Activated T-cell treated with anti-CD3 and anti-CD28 coated beads for 24 hours (primary cell): ENCODE data around the gene ARHGAP32.

Experiments
- DNase-seq: peaks from one replicate; pipeline ENCODE4 v3.0.0-alpha.2; 2020; ENCODE audit warnings: low read depth

Gene ARHGAP32

GRCh38 chr11:129192150-129192549, at the start of gene ARHGAP32:
Gene ARHGAP32, minus strand, starts transcription at chr11:129192325. Its CDS starts 127 bp downstream, at chr11:129192198.
- DNase-seq, result no peak

- DNase-seq, result no peak
These were observed 47.1 kb upstream of the ARHGAP32 start for GRCh38 chr11:129239207-129239606.

- no peak for DNase-seq
These were observed 45.9 kb upstream of the ARHGAP32 start for GRCh38 chr11:129237880-129238638.

- DNase-seq, result no peak
These were observed 45.3 kb upstream of the ARHGAP32 start for GRCh38 chr11:129237456-129237855.

GRCh38 chr11:129236850-129237249, 44.7 kb upstream of the ARHGAP32 start:
- no peak for DNase-seq

- DNase-seq, result no peak
These were observed 42.9 kb upstream of the ARHGAP32 start for GRCh38 chr11:129234978-129235377.

- no peak for DNase-seq
These were observed 37.9 kb upstream of the ARHGAP32 start for GRCh38 chr11:129230006-129230405.

GRCh38 chr11:129226207-129226798, 34.2 kb upstream of the ARHGAP32 start:
- no peak for DNase-seq

- DNase-seq, result no peak
These were observed 33.1 kb upstream of the ARHGAP32 start for GRCh38 chr11:129225190-129225589.

GRCh38 chr11:129224538-129224937, 32.4 kb upstream of the ARHGAP32 start:
- DNase-seq, result no peak

- DNase-seq, result no peak
These were observed 31.6 kb upstream of the ARHGAP32 start for GRCh38 chr11:129223701-129224149.

- no peak for DNase-seq
These were observed 31.1 kb upstream of the ARHGAP32 start for GRCh38 chr11:129223260-129223659.

- DNase-seq, result no peak
These were observed 30.0 kb upstream of the ARHGAP32 start for GRCh38 chr11:129222158-129222557.

- no peak for DNase-seq
These were observed 23.6 kb upstream of the ARHGAP32 start for GRCh38 chr11:129215506-129216245.

GRCh38 chr11:129214710-129215295, 22.7 kb upstream of the ARHGAP32 start:
- no peak for DNase-seq

GRCh38 chr11:129213261-129213660, 21.1 kb upstream of the ARHGAP32 start:
- DNase-seq, result no peak

GRCh38 chr11:129211397-129211796, 19.3 kb upstream of the ARHGAP32 start:
- no peak for DNase-seq

GRCh38 chr11:129210831-129211181, 18.7 kb upstream of the ARHGAP32 start:
- no peak for DNase-seq

- DNase-seq, result no peak
These were observed 18.0 kb upstream of the ARHGAP32 start for GRCh38 chr11:129209891-129210830.

- no peak for DNase-seq
These were observed 16.7 kb upstream of the ARHGAP32 start for GRCh38 chr11:129208863-129209262.

GRCh38 chr11:129204150-129204838, 12.2 kb upstream of the ARHGAP32 start:
- no peak for DNase-seq
